Body of pancreas (tissue), 4 donors: Measurements from ENCODE around the gene SSMEM1.

Experiments
- CTCF ChIP-seq, 7 experiments: fragments of 450-650 bp in 4 of 7; fragments of 200-600 bp in 3 of 7; sonication (generic) in 3 of 7; IDR thresholded peaks; one replicate each; pipeline ENCODE4 v1.5.1; 2016 to 2019; ENCODE audit warnings: antibody characterized with exemption in 7 of 7
- POLR2A ChIP-seq, 3 donors: fragments of 450-650 bp; IDR thresholded peaks; one replicate each; pipeline ENCODE4 v1.6.1; 2016; ENCODE audit warnings: antibody characterized with exemption in 3 of 3, mild to moderate bottlenecking in 2 of 3

GRCh38 chr7:130207033-130207432 lies 627 bp upstream of the SSMEM1 start:
- TF ChIP-seq POLR2A (IDR thresholded peaks at IDR 0.05) (no peak), CTCF (IDR thresholded peaks at IDR 0.05) (peak in 1 of 7 experiments; percentile 5)
